GM06990 (cell line): Measurements from ENCODE around the gene CDK11A.
"Not testable (repeated sequence)": the region's sequence is repeated elsewhere in the genome, so short reads cannot be mapped to it uniquely, and the experiment has no call there.

ENCODE experiments used
- DNase-seq: peaks from one replicate; pipeline ENCODE4 v3.0.0-alpha.2; 2011; ENCODE audit not compliant: insufficient read length; ENCODE audit errors: extremely low read depth
- H3K27me3 ChIP-seq: replicated peaks from 2 replicates; pipeline ENCODE4 v1.6.0; 2011; ENCODE audit warnings: low read length; ENCODE audit not compliant: control insufficient read depth, insufficient read depth
- H3K36me3 ChIP-seq: 2 replicates; pipeline ENCODE4 v1.5.1; 2011; ENCODE audit warnings: low read length; ENCODE audit not compliant: control insufficient read depth, insufficient read depth
- H3K4me3 ChIP-seq: replicated peaks from 2 replicates; pipeline ENCODE4 v1.5.1; 2011; ENCODE audit warnings: low read depth, mild to moderate bottlenecking, control low read depth, low read length
- CTCF ChIP-seq: IDR thresholded peaks from 2 replicates; pipeline ENCODE4 v1.5.1; 2011; ENCODE audit warnings: low read length, control low read depth, mild to moderate bottlenecking, inconsistent platforms; ENCODE audit not compliant: insufficient read depth, poor library complexity, severe bottlenecking

The CDK11A gene

GRCh38 chr1:1665815-1666251, 58.3 kb downstream of the CDK11A start:
- peaks cover 28% of the 10 kb centered on the region for H3K36me3 ChIP-seq
- no peak for DNase-seq
- TF ChIP-seq CTCF, result peak; percentile 45
- no peaks in the 10 kb centered on the region for H3K27me3 ChIP-seq
- no peak overlapping the region for H3K4me3 ChIP-seq

- no peak for TF ChIP-seq CTCF
- H3K4me3 ChIP-seq, result no peak overlapping the region
- H3K36me3 ChIP-seq, result peaks cover 26% of the 10 kb centered on the region
- no peak for DNase-seq
- no peaks in the 10 kb centered on the region for H3K27me3 ChIP-seq
Measured at GRCh38 chr1:1664941-1665814, 59.0 kb downstream of the CDK11A start.

- not testable (repeated sequence) for H3K27me3 ChIP-seq, H3K4me3 ChIP-seq, DNase-seq
- H3K36me3 ChIP-seq, result peaks cover 20% of the 10 kb centered on the region
Measured at GRCh38 chr1:1664318-1664717, 59.8 kb downstream of the CDK11A start.

- H3K4me3 ChIP-seq, H3K27me3 ChIP-seq, DNase-seq: not testable (repeated sequence)
- H3K36me3 ChIP-seq, result peaks cover 20% of the 10 kb centered on the region
Measured at GRCh38 chr1:1662830-1663560, 61.2 kb downstream of the CDK11A start.

- H3K27me3 ChIP-seq, DNase-seq, H3K4me3 ChIP-seq: not testable (repeated sequence)
- H3K36me3 ChIP-seq, result peaks cover 19% of the 10 kb centered on the region
Measured at GRCh38 chr1:1662392-1662791, 61.8 kb downstream of the CDK11A start.

GRCh38 chr1:1658583-1659549, 65.3 kb downstream of the CDK11A start, which contains the start of gene CDK11B:
TSS of gene CDK11B (minus strand) at chr1:1659004. CDS start at chr1:1657485, 1,519 bp downstream.
- peak; percentile 96 for DNase-seq
- not testable (repeated sequence) for H3K36me3 ChIP-seq, H3K27me3 ChIP-seq
- H3K4me3 ChIP-seq, result peak within 1 kb of the TSS; percentile 75
- TF ChIP-seq CTCF, result peak; percentile 20
